HG03442 (cell line): ENCODE data around the gene FBXL13.
"Not testable (repeated sequence)": the region's sequence is repeated elsewhere in the genome, so short reads cannot be mapped to it uniquely, and the experiment has no call there.

Experiments used
- ATAC-seq: cut with Tn5 transposase; IDR thresholded peaks from one replicate; pipeline ENCODE4 v1.9.1; 2021; ENCODE audit warnings: mild to moderate bottlenecking, moderate library complexity; ENCODE audit not compliant: unreplicated experiment

FBXL13 gene

DNA sequence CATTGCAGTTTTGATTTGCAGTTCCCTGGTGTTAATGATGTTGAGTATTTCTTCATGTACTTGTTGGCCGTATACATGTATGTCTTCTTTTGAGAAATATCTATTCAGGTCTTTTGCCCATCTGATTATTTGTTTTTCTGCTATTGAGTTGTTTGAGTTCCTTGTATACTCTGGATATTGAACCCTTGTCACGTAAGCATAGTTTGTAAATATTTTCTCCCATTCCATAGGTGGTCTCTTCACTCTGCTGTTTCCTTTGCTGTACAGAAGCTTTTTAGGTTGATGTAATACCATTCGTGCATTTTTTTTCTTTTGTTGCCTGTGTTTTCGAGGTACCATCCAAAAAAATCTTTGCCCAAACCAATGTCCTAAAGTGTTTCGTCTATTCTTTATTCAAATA is 205.4 kb downstream of the FBXL13 start:
- ATAC-seq: no peak

DNA sequence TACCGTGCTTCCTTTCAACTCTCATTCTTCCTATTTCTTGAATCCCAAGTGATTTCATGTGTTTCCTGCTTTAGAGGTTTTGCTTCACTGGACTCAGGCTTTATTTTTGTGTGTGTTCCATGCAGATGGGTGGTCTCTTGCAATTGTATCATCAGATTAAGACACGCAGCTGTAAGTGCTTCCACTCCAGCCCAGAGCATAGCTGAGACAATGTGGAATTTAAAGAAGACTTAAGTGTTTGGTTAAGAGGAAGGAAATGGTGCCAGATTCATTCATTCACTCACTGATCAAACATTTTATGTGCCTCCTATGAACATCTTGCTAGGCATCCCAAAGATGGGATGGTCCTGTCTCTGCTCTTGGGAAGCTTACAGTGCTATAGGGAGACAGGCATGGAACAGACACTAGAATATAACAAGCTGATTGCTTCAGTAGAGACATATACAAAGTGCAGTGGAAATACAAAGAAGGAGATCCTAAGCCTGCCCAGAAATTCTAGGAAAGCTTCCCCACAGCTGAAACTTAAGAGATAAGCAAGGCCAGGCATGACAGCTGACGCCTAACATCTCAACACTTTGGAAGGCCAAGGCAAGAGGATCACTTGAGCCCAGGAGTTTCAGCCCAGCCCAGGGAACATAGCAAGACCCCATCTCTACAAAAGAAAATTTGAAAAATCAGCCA is 207.9 kb downstream of the FBXL13 start:
- ATAC-seq: no peak

DNA sequence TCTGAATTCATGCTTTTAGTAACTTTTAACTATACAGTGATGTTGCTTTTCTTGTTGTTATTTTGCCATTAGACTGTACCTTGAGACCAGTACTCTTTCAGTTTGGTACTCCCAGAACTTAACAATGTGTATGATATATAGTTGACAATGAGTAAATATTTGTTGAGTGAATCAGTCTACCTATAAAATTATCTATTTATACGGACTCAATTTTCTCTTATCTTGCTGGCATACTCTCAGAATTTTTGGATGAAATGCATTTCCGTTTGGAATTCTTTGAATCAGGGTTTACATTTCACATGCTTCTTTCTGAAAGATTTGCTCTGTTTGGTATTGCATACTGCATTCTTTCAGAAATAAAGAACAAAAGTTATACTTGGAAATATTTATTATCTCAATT is 209.6 kb downstream of the FBXL13 start:
- ATAC-seq: no peak

DNA sequence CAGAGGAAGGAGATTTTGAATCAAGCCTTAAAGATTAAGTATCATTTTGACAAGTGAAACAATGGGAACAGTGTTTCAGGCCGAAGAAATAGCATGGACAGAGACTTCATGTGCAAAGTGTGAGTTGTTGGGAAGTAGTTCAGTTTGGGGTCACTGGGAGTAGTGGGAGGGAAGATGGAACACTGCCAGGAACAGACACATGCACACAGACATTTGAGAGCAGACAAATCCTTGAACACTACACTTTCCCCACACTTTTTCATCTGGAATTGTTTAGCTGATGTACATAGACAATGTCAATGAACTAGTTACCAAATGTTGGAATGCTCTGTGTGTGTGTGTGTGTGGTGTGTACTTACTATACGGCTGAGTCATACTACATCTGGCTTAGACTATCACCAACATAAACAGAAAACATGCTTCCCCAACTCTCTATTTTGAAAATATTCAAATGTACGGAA is 214.2 kb downstream of the FBXL13 start:
- ATAC-seq: no peak

DNA sequence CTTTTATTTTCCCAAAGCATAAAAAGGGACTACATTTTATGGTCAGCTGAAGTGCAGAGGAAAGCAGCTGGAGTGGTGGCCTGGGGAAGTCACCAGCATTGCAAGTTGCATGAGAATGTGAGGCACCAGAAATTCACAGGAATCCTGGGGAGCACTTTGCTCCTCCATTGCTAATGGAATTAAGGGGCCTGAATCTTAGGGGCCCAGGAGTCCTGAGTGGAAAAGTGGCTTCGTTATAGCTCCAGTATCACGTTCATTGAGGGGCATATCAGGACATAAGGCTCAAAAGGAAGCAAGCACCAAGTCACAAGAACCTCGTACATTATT is 214.8 kb downstream of the FBXL13 start:
- no peak for ATAC-seq

DNA sequence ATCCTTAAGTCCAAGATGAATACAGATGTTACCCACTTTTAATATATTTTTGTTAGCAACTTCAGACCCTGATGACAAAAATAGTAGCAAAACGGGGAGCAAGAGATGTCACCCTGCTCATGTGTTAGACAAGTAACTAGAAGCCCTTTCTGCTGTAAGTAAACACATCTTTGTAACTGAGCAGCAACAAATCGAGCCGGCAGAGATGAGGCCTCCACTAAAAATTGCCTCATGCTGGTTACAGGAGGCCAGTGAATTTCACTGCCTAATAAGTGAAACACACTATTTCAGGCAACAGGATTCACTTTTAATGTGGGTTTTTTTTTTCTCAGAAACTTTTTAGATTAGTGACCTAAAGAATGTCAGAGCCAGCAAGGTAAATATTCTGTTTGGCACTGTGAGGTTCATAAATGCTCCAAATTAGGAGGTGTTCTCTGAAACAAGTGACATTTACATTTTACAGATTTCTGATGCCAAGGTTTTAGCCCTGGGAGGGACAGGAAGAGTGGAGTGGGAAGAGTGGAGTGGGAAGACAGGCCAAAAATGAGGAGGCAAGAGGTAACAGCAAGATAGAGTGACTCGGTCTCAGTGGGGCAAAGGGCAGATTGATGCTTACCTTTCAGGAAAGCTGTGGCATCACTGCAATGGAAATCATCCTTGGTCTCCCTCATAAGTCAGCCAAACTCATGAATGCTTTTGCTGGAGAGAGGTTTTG is 215.4 kb downstream of the FBXL13 start:
- ATAC-seq: no peak

DNA sequence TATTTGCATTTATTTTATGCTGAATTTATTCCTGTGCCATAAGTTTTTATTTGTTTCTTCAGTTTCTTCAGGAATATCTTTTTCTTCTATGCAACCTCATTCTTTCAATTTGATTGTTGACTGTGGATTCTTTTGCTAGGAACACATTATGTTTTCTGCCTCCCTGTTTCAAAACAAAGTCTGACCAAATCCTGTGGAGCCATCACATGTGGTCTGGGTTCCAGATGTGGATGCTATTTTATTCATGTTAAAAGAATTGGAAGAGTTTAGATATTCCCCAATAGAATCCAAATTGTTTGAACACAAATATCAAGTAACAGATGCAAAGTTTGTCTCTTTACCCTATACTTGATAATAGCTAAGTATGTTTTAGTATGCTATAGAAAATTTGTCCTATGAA is 218.6 kb downstream of the FBXL13 start:
- ATAC-seq: no peak

DNA sequence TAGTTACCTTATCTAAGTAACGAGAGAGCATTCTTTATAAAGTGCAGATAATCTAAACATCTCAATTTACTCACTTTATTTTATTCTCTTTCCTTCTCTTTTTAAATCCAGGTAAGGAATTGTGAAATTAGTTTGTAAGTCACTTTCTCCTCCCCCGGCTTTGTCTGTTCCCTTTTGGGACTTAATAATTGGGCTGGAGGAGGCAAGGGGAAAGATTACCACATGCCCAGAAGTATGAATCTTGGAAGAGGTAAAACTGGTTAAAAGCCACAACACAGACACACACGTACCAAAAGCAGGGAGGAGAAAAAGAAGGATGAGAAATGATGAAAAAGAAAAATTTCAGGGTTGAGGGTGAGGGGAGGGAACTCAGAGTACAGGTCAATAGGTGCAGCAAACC is 225.1 kb downstream of the FBXL13 start:
- no peak for ATAC-seq

DNA sequence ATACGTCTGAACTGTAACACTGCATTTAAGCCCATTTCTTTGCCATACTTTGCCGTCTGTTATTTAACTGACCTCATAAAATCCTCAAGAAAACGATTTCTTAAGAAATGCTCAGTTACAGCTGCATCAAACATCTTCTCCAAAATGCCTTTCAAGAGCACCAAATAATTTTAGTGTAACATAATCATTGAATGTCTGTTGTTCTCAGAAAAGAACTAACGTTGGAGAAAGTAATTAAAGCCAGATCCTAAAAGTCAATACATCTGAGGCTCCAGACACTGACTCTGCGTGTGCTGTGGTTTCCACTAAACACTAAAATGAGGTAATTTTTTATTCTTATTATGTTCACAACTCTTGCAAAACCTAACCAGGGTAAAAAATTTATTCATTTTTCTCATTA is 225.5 kb downstream of the FBXL13 start:
- no peak for ATAC-seq

DNA sequence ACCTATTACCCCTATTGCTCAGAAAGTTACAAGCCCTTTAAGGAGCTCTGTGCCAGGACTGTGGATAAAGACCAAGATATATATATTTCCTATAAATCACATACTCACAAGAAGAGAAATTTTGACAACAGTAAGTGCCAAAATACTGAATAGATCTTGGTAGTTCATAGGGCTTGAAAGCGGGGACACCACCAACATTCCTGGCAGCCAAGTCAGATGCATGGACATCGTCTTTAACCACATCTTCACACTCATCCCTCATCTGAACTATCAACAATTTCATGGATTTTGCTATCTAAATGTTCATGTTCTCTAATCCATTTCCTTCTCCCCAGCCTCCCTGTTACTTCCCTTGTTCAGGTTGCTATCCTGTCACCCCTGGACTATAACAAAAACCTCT is 229.2 kb downstream of the FBXL13 start:
- ATAC-seq: no peak

DNA sequence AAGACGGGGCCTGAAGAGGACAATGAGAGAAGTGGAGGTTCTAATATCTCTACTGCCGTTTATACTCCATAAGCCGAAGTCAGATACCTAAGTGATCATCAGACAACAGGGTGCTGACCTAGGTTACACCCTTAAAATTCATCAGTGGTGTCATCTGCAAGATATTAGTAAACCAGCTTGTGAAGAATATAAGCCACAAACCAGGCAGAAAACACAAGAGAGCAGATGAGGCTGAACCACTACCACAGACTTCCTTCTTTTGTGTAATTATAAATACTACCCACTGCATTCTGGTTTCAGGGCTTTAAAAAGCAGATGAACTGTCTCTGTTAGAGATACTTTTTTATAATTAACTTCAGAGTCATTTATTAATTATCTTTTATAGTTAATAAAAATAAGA is 230.7 kb downstream of the FBXL13 start:
- ATAC-seq: peak; percentile 97

DNA sequence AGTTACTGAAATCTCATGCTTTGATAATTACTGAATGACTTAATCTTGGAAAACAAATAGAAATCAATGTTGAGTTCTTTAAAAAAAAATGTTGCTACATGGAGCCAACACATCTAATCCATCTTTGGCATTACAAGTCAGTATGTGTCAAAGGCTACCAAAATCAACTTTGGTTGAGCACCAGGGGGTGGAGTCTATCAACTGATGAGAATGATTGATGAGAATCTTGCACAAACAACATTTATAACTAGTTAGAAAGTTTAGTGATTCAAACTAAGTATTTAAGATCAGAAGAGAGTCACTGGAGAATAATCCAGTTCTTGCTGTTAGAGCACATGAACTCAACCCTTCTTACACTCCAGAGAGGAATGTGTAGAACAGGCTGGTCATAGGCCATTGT is 232.3 kb downstream of the FBXL13 start:
- no peak for ATAC-seq

DNA sequence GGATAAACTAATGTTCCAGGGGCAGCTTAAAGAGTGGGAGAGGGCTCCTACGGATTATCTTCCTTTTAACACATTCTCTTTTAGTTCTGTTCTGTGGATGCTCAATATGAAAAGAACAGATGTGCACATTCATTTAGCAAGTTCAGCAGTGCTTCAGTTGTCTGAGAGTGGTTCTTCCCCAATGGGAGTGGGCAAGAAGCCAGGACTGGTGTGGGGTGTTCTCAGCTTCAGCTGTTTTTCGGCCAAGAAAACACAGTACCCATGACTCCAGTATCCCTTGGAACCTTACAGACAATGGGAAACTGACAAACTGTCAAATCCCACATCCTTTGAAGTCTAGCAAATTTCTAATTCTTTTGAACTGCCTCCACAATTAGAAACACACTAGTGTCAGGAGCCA is 233.3 kb downstream of the FBXL13 start:
- ATAC-seq: no peak

DNA sequence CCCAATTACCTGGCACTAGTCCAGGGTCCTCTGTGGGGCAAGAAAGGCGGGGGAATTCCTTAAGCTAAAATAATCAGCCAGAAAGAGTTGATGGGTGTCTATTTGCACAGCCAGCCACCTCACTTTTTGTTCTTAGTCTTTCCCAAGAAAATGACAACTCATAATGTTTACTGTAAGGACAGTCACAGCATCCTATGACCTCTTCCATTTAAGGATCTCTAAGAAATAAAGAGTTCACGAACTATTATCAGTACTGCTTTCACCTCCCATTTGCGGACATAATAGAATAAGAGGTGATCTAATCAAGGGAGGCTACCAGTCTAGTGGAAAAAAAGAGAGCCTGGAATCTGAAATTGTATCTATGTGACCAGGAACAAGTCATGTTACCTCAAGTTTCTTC is 234.2 kb downstream of the FBXL13 start:
- no peak for ATAC-seq

DNA sequence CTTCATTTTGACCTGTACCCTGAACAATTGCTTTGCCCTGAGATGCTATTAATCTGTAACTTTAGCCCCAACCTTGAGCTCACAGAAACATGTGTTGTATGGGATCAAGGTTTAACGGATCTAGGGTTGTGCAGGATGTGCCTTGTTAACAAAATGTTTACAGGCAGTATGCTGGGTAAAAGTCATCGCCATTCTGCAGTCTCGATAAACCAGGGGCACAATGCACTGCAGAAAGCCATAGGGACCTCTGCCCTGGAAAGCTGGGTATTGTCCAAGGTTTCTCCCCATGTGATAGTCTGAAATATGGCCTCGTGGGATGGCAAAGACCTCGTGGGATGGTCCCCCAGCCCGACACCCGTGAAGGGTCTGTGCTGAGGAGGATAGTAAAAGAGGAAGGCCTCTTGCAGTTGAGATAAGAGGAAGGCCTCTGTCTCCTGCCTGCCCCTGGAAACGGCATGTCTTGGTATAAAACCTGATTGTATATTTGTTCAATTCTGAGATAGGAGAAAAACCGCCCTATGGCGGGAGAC is 236.0 kb downstream of the FBXL13 start:
- ATAC-seq: not testable (repeated sequence)

DNA sequence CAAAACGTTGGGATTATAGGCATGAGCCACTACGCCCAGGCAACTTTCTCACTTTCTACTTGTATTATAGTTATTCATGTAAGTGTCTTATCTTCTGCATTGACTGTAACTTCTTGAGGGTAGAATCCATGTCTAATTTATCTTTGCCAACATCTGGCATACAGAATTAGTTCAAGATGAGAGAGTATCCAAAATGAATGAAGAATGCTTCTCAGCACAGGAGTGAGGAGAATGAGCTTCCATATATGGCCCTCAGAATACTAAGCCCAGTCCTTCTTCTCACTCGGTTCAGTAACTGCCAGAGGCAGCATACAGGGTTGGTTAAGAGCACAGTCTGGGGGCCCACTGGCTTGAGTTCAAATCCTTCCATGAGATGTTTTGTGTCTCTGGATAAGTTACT is 236.8 kb downstream of the FBXL13 start:
- no peak for ATAC-seq

DNA sequence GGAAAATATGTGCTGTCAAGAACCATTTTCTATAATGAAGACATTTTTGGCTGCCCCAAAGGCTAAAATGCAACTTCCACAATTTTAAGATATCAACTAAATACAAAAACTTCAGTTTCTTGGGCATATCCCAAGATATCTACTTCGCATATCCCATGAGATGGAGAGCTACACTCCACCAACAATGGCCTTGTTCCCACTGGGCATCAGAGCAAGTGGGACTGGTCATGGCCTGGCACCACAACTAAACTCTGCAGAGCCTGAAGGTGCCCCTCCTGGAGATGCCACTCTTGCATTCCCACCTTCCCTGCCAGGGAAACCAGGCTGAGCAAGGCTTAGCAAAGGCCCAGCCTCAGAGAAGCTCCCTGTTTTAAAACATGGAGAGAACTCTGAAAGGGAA is 237.6 kb downstream of the FBXL13 start:
- no peak for ATAC-seq

DNA sequence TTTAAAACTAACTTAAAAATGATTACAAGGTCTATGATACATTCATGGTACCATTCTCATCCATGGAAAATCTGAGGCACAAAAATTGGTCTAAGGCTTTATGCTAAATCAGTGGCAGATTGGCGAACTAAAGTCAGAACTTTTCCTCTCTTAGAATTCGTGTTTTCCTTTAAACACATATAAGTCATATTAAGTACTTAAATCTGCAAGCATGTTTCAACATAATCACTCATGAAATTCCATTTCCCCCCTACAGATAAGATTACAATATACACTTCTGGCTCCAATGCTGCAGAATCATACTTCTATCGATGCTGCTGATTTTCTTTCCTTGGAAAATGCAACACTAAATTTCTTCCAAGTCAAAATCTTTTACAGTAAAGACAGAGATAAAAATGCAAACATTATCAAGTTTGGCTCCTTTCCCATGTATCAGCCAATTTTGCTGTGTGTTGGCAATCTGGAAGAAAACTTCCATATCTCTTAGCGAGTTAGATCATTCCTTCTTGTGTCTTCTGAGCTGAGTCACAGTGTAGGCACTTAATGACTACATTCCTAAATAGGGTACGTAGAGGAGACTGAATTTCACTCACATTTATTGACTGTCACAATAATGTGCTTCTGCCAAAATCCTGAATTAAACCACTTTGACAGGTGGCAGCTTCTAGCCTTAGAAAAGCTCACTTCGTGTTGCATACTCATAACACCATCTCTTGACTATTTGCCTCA is 238.2 kb downstream of the FBXL13 start:
- ATAC-seq: no peak

DNA sequence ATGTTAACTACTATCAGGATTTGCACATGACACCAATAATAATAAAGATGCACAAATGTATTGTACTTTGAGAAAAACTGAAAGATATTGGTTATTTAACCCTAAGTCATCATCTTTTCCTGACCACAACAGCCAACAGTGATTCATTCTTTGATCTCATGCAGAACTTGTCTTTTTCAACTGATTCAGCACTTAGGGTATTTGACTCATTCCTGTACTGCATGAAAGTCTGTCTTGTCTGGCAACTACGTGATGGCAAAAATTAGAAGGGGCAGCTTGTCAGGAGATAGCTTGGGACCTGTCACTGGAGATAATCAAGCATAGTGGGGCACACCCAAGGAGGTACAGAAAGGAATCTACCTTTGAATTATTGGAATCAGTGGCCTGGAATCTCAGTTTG is 239.6 kb downstream of the FBXL13 start:
- peak; percentile 96 for ATAC-seq

DNA sequence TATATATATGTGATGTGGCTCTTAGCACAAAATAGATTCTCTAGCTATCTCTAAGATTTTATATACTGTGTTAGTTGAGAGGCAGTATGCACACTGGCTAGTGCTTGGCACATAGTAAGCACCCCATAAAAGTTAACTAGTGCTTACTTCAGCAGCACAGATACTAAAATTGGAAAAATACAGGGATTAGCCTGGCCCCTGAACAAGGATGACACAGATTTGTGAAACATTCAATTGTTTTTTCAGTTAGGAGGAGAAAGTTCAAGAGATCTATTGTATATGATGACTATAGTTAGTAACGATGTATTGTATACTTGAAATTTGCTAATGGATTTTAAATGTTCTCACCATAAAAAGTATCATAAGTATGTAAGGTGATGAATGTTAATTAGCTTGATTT is 240.1 kb downstream of the FBXL13 start:
- ATAC-seq: no peak

DNA sequence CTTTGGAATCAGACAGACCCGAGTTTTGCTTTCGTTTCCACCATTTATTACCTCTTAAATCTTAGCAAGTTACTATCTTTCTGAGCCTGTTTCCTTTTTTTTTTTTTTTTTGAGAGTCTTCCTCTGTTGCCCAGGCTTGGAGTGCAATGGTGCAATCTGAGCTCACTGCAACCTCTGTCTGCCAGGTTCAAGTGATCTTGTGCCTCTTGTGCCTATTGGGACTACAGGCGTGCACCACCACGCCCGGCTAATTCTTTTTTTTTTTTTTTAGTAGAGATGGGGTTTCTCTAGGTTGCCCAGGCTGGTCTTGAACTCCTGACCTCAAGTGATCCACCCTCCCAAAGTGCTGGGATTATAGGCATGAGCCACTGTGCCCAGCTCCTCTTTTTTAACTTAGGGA is 241.3 kb downstream of the FBXL13 start:
- ATAC-seq: no peak

DNA sequence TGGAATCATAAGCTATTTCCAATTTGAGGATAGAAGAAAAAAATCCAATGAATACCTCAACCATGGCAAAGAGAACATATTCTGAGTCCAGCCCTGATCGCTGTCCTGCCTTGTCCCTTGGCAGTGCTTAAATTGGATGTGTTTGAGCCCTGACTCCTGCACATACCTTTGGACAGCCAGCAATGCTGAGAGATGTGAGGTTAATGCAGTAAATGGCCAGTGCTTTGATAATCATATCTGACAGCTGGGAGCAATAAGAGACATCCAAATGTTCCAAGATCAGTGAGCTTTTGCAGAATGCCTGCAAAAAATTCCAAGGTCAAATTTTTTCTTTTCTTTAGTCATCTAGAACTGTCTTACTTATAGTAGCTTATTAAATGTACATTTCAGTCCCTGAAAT is 241.9 kb downstream of the FBXL13 start:
- ATAC-seq: no peak
